LNCAP (cell line): ENCODE results near the gene F8.

Source experiments
- CTCF ChIP-seq: fragments of 450-650 bp; IDR thresholded peaks from 2 replicates; pipeline ENCODE4 v1.5.1; 2017; ENCODE audit warnings: mild to moderate bottlenecking

F8 gene

GRCh38 chrX:154833746-154834274, 188.7 kb downstream of the F8 start:
- TF ChIP-seq CTCF, result no peak

- no peak for TF ChIP-seq CTCF
Measured at GRCh38 chrX:154829926-154830442, 192.5 kb downstream of the F8 start.

GRCh38 chrX:154829134-154829533, 193.4 kb downstream of the F8 start:
- TF ChIP-seq CTCF, result no peak

- TF ChIP-seq CTCF, result no peak
Measured at GRCh38 chrX:154828016-154828408, 194.5 kb downstream of the F8 start.

GRCh38 chrX:154827194-154828015, 195.1 kb downstream of the F8 start:
- TF ChIP-seq CTCF, result no peak

GRCh38 chrX:154824638-154825037, 197.9 kb downstream of the F8 start:
- TF ChIP-seq CTCF, result no peak

- no peak for TF ChIP-seq CTCF
Measured at GRCh38 chrX:154822029-154822428, 200.5 kb downstream of the F8 start.
